HL-60/S4 (cell line): ENCODE results near the gene LRMDA.

ENCODE experiments used
- in situ Hi-C: fragments of 300-500 bp; cut with MboI; formaldehyde crosslinking; loops from 2 replicates; pipeline ENCODE4 v1.14.3; 2022; ENCODE audit warnings: low sequenced_read_pairs

The LRMDA gene

GRCh38 chr10:75654772-75655171 is 223.3 kb downstream of the LRMDA start:
- in situ Hi-C loops: no loop called here

DNA sequence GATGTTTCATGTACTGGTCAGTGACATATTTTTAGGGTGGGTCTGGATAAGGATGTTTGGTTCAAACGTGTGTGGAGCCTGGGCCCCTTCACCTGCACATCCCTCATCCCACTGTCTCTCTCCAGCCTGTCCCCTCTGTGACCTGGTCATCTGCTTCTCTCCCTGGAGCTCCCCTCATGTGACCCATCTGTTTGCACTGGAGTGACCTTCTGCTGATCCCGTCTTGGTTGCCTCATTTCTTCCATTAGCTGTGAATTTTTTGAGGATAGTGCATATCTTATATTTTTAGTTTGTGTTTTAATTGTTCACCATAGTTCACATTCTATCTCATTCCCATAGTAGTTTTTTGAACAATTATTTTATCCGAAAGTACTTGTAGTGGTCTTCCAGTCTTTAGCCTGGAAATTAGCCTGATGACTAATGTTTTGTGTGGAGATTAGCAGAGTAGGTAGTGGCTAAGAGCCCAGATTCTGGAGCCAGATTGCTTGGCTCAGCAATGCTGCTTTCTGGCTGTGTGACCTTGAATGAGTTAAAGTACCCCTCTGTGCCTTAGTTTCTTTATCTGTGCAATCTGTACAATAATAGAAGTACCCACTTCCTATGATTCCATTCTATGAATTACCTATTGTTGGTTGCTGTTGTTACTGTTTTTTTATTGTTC is 224.5 kb downstream of the LRMDA start:
- in situ Hi-C loops: no loop called here

DNA sequence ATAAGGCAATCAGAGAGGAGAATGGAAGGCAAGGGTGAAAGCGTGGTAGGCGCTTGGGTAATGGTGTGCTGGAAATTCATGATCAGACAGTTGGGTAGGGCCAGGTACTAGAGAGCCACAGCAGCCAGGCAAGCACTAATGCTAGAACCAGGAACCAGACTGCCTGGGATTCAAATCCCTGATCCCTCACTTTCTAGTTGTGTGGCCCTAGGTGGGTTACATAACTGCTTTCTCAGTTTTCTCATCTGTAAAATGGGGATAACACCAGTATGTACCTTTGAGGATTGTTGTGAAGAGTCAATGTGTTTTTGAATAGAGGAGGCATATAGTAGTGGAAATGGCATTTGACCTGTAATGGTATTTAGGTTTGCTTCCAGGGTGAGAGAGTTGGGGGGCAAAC is 225.9 kb downstream of the LRMDA start:
- in situ Hi-C loops: no loop called here

GRCh38 chr10:75658036-75658435 is 226.6 kb downstream of the LRMDA start:
- in situ Hi-C loops: no loop called here

DNA sequence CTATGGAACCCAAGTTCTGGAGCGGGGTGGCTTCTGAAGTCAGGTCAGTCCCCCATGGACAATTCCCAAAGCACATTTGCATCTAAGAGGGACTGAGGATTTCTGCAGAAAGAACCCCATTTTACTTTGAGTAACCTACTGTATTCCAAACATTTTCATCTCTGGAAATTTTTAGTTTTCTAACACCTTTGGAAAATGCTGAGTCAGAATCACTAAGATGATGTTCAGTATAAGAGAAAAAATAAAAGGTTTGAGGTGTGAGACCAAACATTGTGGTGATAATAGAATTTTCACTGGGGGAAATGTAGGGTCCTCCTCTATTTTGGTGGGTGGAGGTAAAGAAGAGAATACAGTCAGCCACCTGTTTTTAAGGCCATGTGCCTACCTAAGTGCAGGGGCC is 227.1 kb downstream of the LRMDA start:
- in situ Hi-C loops: no loop called here

GRCh38 chr10:75658915-75659314 is 227.5 kb downstream of the LRMDA start:
- in situ Hi-C loops: no loop called here

DNA sequence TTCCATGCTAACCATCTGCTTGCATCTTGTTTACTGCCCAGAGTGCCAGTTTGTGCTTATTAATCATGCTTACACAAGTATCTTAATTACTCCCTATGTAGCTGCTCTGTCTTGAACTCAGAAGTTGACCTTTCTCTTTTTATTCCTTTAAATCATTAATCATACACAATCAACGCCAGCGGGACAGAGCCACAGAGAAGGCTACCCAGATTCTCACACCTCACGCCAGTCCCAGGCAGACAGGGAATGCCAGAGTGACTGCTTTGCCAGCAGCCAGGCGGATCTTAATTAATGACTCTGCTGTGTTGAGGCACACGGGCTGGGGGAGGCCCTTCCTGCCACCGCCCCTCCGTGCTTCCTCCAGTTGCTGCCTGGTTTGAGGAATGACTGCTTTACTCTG is 229.4 kb downstream of the LRMDA start:
- in situ Hi-C loops: no loop called here

DNA sequence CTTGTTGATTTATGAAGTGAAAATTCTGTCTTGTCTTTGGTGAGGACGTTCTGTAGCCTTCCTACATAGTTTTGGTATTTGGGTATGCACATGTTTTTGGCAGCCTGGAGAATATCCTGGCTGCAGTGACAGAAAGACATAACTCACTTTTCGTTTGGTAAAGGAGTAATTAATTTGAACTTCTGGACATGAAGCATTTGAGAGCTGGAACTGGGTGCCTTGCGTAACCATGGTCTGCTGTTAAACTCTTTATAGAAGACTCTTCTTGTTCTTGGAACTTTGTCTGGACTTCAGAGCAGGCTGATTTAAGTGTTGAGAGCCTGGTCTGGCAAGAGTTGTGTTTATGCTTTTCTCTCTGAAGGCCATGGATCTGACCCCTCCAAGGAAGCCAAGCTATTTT is 231.3 kb downstream of the LRMDA start:
- in situ Hi-C loops: no loop called here

DNA sequence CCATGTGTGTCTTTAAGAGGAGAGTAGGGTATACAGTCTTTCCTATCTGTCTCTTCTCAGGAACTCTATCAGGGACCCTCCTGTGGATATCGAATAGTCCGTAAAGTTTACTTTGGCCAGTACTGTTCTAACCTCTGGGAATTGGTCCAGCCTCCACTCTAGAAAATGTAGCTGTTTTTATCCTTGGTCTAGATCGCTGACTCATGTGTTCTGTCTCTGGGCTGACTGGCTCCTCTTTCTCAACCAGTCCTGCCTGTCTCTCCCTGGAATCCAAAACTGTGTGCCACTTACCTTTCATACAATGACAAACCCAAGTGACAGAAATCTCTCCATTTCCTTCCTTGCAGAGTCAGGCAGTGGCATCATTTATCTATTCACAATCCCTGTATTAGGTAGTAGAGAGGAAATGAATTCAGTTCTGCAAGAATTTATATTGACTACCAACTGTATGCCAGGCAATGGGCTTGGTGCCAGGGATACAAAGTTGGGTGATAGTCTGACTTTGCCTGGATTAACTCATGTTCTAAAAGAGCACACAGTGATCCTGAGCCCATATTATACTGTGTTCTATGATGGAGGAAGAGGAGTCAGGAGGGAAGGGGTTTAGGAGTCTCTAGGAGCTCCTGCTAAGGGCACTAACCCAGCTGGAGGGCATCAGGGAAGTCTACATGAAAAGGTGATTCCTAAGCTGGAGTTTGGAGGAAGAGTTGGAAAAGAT is 232.7 kb downstream of the LRMDA start:
- in situ Hi-C loops: no loop called here

DNA sequence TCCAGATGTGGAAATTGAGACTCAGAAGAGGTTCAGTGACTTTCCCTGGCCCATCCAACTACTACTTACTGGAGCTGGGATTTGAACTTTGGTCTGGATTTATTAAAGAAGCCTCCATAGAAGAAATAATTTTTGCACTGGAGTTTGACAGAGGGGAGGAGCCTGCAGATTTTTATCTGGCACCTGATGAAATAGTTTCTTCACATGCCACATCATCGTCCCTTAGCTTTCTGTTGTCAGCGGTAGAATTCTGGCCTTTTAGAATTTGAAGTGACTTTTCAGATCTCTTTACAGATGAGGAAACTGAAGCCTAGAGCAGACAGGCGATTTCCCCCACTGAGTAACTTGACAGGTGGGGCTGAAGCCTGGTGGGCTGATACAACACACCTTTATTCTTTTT is 233.5 kb downstream of the LRMDA start:
- in situ Hi-C loops: no loop called here

- in situ Hi-C loops: no loop called here
Measured at GRCh38 chr10:75665707-75666106, 234.3 kb downstream of the LRMDA start.

- in situ Hi-C loops: no loop called here
Measured at GRCh38 chr10:75672111-75672671, 240.8 kb downstream of the LRMDA start.

GRCh38 chr10:75672842-75673241 is 241.4 kb downstream of the LRMDA start:
- in situ Hi-C loops: no loop called here

DNA sequence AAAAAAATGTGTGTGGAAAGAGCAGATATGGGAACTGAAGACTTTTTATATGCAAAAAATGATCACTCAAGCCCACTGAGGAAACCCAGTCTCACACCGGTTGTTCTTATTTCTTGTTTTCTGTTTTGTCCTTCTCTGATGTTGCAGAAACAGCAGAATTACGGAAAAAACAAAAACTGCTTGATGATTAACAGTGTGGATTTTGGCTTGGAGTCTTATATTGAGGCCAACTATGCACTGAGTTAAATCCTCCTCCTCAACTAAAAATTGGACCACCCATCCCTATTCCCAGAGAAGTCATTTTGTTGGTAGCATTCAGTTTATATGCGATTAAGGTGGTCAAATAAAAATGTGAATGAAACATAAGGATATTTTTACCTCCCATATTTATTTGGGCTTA is 246.1 kb downstream of the LRMDA start:
- in situ Hi-C loops: no loop called here

- in situ Hi-C loops: no loop called here
Measured at GRCh38 chr10:75678527-75678926, 247.1 kb downstream of the LRMDA start.

DNA sequence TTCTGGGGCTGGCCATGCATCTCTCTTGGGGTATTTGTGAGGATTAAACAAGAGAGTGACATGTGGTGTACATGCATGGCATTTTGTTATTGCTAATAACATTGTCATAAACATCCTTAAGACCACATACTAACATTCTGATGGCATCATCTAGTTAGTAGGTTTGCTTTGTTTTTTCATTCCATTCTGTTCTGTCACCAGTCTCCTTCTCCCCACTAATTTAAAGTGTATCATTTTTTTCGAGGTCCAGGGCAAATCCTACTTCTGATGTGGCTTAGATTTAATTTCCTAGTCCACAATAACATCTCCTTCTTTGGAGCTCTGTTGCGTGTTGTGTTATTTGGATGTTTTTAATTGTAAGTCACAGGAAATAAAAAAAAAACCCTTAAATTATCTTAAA is 248.1 kb downstream of the LRMDA start:
- in situ Hi-C loops: no loop called here

- in situ Hi-C loops: no loop called here
Measured at GRCh38 chr10:75681334-75681733, 249.9 kb downstream of the LRMDA start.

DNA sequence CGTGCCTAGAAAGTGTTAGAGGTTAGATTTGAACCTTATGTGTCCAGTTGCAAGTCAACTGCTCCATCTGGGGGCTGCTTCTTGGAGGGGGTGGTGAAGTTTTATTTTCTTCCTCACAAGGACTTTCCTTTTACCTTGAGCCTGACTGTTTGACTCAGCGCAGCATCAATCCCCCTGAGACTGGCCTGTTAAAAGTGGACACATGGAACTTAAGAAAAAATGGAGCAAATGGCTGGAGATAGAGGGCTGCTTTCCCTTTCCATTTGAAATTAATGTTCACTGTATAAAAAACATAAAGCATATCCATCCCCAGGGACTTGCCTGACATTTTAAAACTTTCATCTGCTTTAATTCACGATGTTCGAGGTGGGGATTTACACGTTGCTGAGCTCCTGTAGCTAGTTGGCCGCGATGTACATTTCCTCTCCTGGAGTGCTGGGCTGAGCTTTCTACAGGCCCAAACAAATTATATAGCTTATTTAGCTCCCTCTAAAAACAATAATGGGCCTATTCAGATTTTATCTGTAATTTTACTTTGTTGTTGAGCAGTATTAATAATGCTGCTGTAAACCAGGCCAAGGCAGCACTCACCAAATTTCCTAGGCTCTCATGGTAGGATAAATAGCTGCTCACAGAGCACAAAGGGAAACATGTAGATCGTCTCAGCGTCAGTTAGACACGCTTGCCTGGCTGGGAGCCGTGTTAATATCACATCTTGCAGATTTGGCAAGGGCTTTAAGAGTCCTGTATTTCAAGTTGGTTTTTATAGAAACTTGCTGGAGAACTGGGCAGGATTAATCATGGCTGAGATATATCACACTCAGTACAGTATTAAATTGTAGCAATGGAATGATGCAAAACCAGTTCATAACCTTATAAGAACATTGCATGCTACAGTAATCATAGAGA is 251.5 kb downstream of the LRMDA start:
- in situ Hi-C loops: no loop called here

DNA sequence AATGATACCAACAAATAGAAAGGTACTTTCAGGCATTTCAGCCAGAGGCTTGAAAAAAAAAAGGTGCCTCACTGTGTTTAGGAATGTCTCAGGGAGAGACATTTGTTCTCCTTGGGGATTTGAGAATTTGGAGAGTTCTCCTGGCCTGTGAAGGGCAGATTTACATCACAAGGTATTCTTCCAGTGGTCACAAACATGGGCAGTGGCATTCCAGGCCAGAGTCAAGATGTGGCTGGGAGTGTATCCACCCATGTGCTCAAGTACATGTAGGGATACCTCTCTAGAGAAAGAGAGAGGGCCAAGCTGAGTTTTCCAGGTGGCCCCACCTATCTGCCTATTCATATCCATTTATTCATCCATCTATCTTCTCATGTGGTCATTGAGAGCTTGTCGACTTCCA is 253.8 kb downstream of the LRMDA start:
- in situ Hi-C loops: no loop called here

GRCh38 chr10:75688506-75689300 is 257.3 kb downstream of the LRMDA start:
- in situ Hi-C loops: no loop called here

DNA sequence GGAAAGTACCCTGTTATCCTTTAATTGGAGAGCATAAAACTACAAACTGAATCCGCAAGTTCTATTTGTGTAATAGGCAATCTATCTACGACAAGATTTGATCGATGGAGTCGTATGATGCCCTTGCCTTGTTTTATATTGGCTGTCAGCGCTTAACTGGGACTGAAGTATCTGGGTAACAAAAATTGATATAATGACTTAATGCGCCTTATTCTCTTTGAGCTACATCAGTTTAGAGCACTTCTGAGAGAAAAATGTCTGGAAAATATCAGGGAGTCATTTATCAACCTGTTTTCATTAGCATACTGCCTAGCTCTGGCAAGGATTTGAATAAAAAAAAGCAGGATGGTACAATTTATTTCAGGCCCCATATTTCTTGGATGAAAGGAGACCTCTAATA is 262.1 kb downstream of the LRMDA start:
- in situ Hi-C loops: no loop called here
